Spleen (tissue), 7 donors: ENCODE results near the gene CDH18.

Experiments
- CTCF ChIP-seq, 11 experiments: fragments of 200-600 bp in 7 of 11; fragments of 450-650 bp in 4 of 11; sonication (generic) in 4 of 11; IDR thresholded peaks in 8 of 11; conservative IDR thresholded peaks in 3 of 11; 1 replicate in 7 of 11; 2 replicates in 4 of 11; pipeline versions ENCODE4 v1.4.0 to v1.8.0; 2016 to 2021; ENCODE audit warnings: antibody characterized with exemption in 11 of 11, inconsistent platforms in 4 of 11, mild to moderate bottlenecking in 1 of 11
- POLR2A ChIP-seq, 3 donors: fragments of 450-650 bp; IDR thresholded peaks; one replicate each; pipeline ENCODE4 v1.5.1; 2017; ENCODE audit warnings: antibody characterized with exemption in 3 of 3, mild to moderate bottlenecking in 1 of 3
- POLR2AphosphoS5 ChIP-seq, 3 donors: sonication (generic); formaldehyde crosslinking; IDR thresholded peaks; one replicate each; pipeline ENCODE4 v1.5.1; 2017; ENCODE audit warnings: antibody characterized with exemption in 3 of 3
- donor health status: DM: no; HTN: no; CAD: no; lungs with moderate emphysema.
- donor health status: DM: no; HTN: no; CAD: no.
- donor health status: DM: no; HTN: no; CAD: no.

GRCh38 chr5:19554524-19554923 lies 433.5 kb downstream of the CDH18 start:
- TF ChIP-seq CTCF (IDR thresholded peaks at IDR 0.05 in 8 of 11, conservative IDR thresholded peaks at IDR 0.05 in 3 of 11) (no peak), POLR2A (IDR thresholded peaks at IDR 0.05) (no peak), POLR2AphosphoS5 (IDR thresholded peaks at IDR 0.05) (no peak)
